GM12878 (cell line): ENCODE measurements around the gene MAD1L1.

ENCODE experiments used
- POLR2AphosphoS5 ChIP-seq: IDR thresholded peaks from 2 replicates; pipeline ENCODE4 v1.6.1; 2011; ENCODE audit warnings: mild to moderate bottlenecking, low read length, inconsistent platforms
- TF ChIP-seq, protein P1 (sequence below), 3 experiments: IDR thresholded peaks in 2 of 3; conservative IDR thresholded peaks in 1 of 3; 2 replicates each; pipeline ENCODE4 v1.5.1; 2011; ENCODE audit warnings: low read depth in 3 of 3, low read length in 3 of 3, mild to moderate bottlenecking in 3 of 3, control low read depth in 2 of 3, moderate library complexity in 2 of 3, inconsistent platforms in 1 of 3, mixed read lengths in 1 of 3; ENCODE audit not compliant: control insufficient read depth in 2 of 3, insufficient read depth in 1 of 3; ENCODE audit errors: extremely low read depth in 1 of 3

DNA sequence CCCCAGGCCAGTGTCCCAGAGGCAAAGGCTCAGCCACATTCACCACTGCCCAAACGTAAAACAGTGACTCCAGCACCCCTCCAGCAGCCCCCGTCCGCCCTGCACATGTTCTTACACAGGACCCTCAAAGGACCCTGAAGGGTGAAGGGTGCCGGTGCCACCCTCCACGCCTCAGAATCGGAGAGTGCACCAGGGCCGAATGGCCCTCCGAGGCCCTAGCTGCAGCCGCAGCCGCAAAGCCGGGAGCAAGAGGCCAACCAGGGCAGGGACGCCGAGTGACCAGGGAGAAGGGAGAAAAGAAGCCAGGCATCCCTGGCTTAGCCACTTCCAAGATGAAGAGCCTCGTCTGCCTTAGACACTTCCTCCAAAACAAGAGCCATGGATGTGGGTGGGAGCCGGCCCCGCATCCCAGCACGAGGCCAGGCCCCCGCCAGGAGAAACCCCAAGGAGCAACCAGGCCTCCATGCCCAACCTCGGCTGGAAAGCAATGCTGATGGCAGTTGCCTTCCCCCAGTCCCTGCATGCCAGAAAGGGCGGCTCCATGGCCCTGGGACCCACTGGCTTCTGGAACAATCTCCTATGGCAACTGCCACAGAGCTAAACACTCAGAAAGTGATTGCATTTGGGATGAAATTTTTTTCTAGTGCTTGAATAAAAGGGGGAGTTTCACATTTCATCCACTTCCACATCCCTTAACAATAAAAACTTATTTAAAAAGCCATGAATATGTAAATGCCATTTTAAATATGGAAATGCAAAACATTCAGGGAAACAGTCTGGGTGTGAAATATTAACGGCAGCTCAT is 92.3 kb downstream of the MAD1L1 start:
- TF ChIP-seq, protein P1, sequence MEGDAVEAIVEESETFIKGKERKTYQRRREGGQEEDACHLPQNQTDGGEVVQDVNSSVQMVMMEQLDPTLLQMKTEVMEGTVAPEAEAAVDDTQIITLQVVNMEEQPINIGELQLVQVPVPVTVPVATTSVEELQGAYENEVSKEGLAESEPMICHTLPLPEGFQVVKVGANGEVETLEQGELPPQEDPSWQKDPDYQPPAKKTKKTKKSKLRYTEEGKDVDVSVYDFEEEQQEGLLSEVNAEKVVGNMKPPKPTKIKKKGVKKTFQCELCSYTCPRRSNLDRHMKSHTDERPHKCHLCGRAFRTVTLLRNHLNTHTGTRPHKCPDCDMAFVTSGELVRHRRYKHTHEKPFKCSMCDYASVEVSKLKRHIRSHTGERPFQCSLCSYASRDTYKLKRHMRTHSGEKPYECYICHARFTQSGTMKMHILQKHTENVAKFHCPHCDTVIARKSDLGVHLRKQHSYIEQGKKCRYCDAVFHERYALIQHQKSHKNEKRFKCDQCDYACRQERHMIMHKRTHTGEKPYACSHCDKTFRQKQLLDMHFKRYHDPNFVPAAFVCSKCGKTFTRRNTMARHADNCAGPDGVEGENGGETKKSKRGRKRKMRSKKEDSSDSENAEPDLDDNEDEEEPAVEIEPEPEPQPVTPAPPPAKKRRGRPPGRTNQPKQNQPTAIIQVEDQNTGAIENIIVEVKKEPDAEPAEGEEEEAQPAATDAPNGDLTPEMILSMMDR (IDR thresholded peaks at IDR 0.05 in 2 of 3, conservative IDR thresholded peaks at IDR 0.05 in 1 of 3; ENCODE audit: control insufficient read depth in 2 of 3, extremely low read depth in 1 of 3, insufficient read depth in 1 of 3, low read depth in 3 of 3, low read length in 3 of 3), result no peak
- no peak for TF ChIP-seq POLR2AphosphoS5
